H1 (cell line): ENCODE measurements around the gene KLHL2. TPM values are rescaled to one million over a fixed set of nuclear protein-coding genes. Genes with fewer than 3 reads are reported as not detected.

Experiments used
- CTCF ChIA-PET: fragments of 300-600 bp; sonication (Branson Sonifier 250); formaldehyde crosslinking; loops from one replicate; lab custom pipeline; 2021; ENCODE audit not compliant: partially characterized antibody; lab: Charles Lee
- POLR2A ChIA-PET: fragments of 300-600 bp; sonication (Branson Sonifier 250); formaldehyde crosslinking; loops from one replicate; lab custom pipeline; 2021; ENCODE audit warnings: inconsistent platforms; ENCODE audit not compliant: partially characterized antibody; lab: Charles Lee
- DNase-seq, 2 experiments: peaks; one replicate each; pipeline versions ENCODE4 v3.0.0 to v3.0.0-alpha.2; 2010 to 2022; ENCODE audit warnings: low spot score in 2 of 2, low read depth in 1 of 2, mixed read lengths in 1 of 2
- FAIRE-seq: peaks from 2 replicates; lab custom pipeline; 2011; peaks lifted over from hg19 to GRCh38; lab: Jason Lieb, UNC
- H2AFZ ChIP-seq: 2 replicates; pipeline ENCODE4 v1.8.1; 2012; ENCODE audit warnings: low read length, inconsistent platforms
- H2AK5ac ChIP-seq: 2 replicates; pipeline ENCODE4 v1.6.1; 2013; ENCODE audit warnings: low read depth, low read length
- H2BK120ac ChIP-seq: replicated peaks from 2 replicates; pipeline ENCODE3; 2013; ENCODE audit warnings: low read depth, low read length, inconsistent platforms
- H2BK12ac ChIP-seq: 2 replicates; pipeline ENCODE4 v1.6.1; 2013; ENCODE audit warnings: low read depth, low read length
- H2BK15ac ChIP-seq: 2 replicates; pipeline ENCODE4 v1.6.1; 2013; ENCODE audit warnings: low read length
- H2BK20ac ChIP-seq: 2 replicates; pipeline ENCODE4 v1.6.1; 2013; ENCODE audit warnings: low read length
- H2BK5ac ChIP-seq: 2 replicates; pipeline ENCODE4 v1.6.1; 2013; ENCODE audit warnings: low read depth, low read length
- H3K14ac ChIP-seq: 2 replicates; pipeline ENCODE4 v1.6.1; 2013; ENCODE audit warnings: inconsistent platforms; ENCODE audit not compliant: insufficient read length
- H3K18ac ChIP-seq: 2 replicates; pipeline ENCODE4 v1.6.1; 2013; ENCODE audit warnings: low read length; ENCODE audit errors: extremely low read depth
- H3K23ac ChIP-seq: 2 replicates; pipeline ENCODE4 v1.6.1; 2013; ENCODE audit warnings: inconsistent platforms; ENCODE audit not compliant: insufficient read length
- H3K23me2 ChIP-seq: 2 replicates; pipeline ENCODE4 v1.6.1; 2013; ENCODE audit warnings: low read depth, low read length
- H3K27ac ChIP-seq: 2 replicates; pipeline ENCODE4 v1.6.1; 2011; ENCODE audit warnings: low read depth, low read length, inconsistent platforms
- H3K27me3 ChIP-seq, 4 experiments: replicated peaks in 1 of 4; 1 replicate in 1 of 4; 2 replicates in 3 of 4; pipeline versions ENCODE4 v1.6.1 to v1.8.1; 2011 to 2013; ENCODE audit warnings: low read length in 3 of 4, mild to moderate bottlenecking in 3 of 4, inconsistent platforms in 2 of 4, mixed read lengths in 2 of 4, moderate library complexity in 1 of 4; ENCODE audit not compliant: control insufficient read depth in 3 of 4, insufficient read depth in 3 of 4; ENCODE audit errors: extremely low read depth in 1 of 4
- H3K36me3 ChIP-seq, 4 experiments: 2 replicates each; pipeline versions ENCODE4 v1.6.1 to v1.8.1; 2011 to 2013; ENCODE audit warnings: mild to moderate bottlenecking in 4 of 4, low read length in 3 of 4, moderate library complexity in 2 of 4, control low read depth in 1 of 4, inconsistent platforms in 1 of 4; ENCODE audit not compliant: insufficient read depth in 4 of 4, control insufficient read depth in 2 of 4
- H3K4ac ChIP-seq: replicated peaks from 2 replicates; pipeline ENCODE3; 2013; ENCODE audit warnings: low read length, low read depth, mixed read lengths, inconsistent platforms; ENCODE audit not compliant: insufficient read length
- H3K4me1 ChIP-seq, 4 experiments: replicated peaks in 1 of 4; 1 replicate in 1 of 4; 2 replicates in 3 of 4; pipeline versions ENCODE4 v1.6.1 to v1.8.1; 2011 to 2013; ENCODE audit warnings: low read length in 3 of 4, inconsistent platforms in 2 of 4, mixed read lengths in 1 of 4; ENCODE audit not compliant: insufficient read depth in 4 of 4, control insufficient read depth in 3 of 4
- H3K4me2 ChIP-seq, 2 experiments: 2 replicates each; pipeline versions ENCODE4 v1.6.1 to v1.8.1; 2011 to 2013; ENCODE audit warnings: low read depth in 2 of 2, low read length in 2 of 2, control low read depth in 1 of 2, inconsistent platforms in 1 of 2, mild to moderate bottlenecking in 1 of 2; ENCODE audit not compliant: insufficient read depth in 1 of 2
- H3K4me3 ChIP-seq, 4 experiments: fragments of 200-600, 300-600 bp in 1 of 4; sonication (generic), shearing (Covaris generic), sonication (Bioruptor Twin) in 1 of 4; 2 replicates each; pipeline versions ENCODE4 v1.5.1 to v1.8.1; 2011 to 2016; ENCODE audit warnings: low read length in 4 of 4, low read depth in 3 of 4, control low read depth in 2 of 4, inconsistent platforms in 2 of 4, mild to moderate bottlenecking in 2 of 4, mixed read lengths in 1 of 4, moderate library complexity in 1 of 4; ENCODE audit not compliant: insufficient read depth in 2 of 4; ENCODE audit errors: extremely low read depth in 1 of 4
- H3K56ac ChIP-seq: replicated peaks from 2 replicates; pipeline ENCODE3; 2013; ENCODE audit warnings: low read depth, mild to moderate bottlenecking, mixed read lengths, low read length, inconsistent platforms; ENCODE audit not compliant: insufficient read length
- H3K79me1 ChIP-seq: 2 replicates; pipeline ENCODE4 v1.6.1; 2013; ENCODE audit warnings: low read depth, low read length, control low read depth
- H3K79me2 ChIP-seq, 2 experiments: 2 replicates each; pipeline versions ENCODE4 v1.6.1 to v1.8.1; 2012 to 2013; ENCODE audit warnings: low read length in 2 of 2, mild to moderate bottlenecking in 2 of 2, inconsistent platforms in 1 of 2; ENCODE audit not compliant: insufficient read depth in 2 of 2, control insufficient read depth in 1 of 2
- H3K9ac ChIP-seq, 4 experiments: replicated peaks in 1 of 4; 1 replicate in 1 of 4; 2 replicates in 3 of 4; pipeline versions ENCODE4 v1.6.1 to v1.8.1; 2011 to 2013; ENCODE audit warnings: low read depth in 3 of 4, low read length in 3 of 4, control low read depth in 2 of 4, mild to moderate bottlenecking in 2 of 4, moderate library complexity in 2 of 4, inconsistent platforms in 1 of 4; ENCODE audit errors: extremely low read depth in 1 of 4
- H3K9me3 ChIP-seq, 2 experiments: 2 replicates each; pipeline versions ENCODE4 v1.6.1 to v1.8.1; 2012 to 2013; ENCODE audit warnings: mild to moderate bottlenecking in 2 of 2, moderate library complexity in 2 of 2, control low read depth in 1 of 2, inconsistent platforms in 1 of 2, low read depth in 1 of 2, low read length in 1 of 2, mixed read lengths in 1 of 2; ENCODE audit not compliant: insufficient read depth in 2 of 2
- H4K20me1 ChIP-seq, 2 experiments: replicated peaks in 1 of 2; 2 replicates each; pipeline versions ENCODE3 to v1.8.1; 2011 to 2013; ENCODE audit warnings: inconsistent platforms in 2 of 2, low read length in 2 of 2, mild to moderate bottlenecking in 1 of 2; ENCODE audit not compliant: insufficient read depth in 2 of 2, control insufficient read depth in 1 of 2
- H4K5ac ChIP-seq: 2 replicates; pipeline ENCODE4 v1.6.1; 2013; ENCODE audit warnings: low read length, low read depth, mixed read lengths, inconsistent platforms; ENCODE audit not compliant: insufficient read length
- H4K8ac ChIP-seq: 2 replicates; pipeline ENCODE4 v1.8.0; 2013; ENCODE audit warnings: mild to moderate bottlenecking, moderate library complexity, low read length, inconsistent platforms; ENCODE audit not compliant: insufficient read depth; ENCODE audit errors: extremely low read depth
- H4K91ac ChIP-seq: replicated peaks from 2 replicates; pipeline ENCODE3; 2013; ENCODE audit warnings: low read length, mixed read lengths, inconsistent platforms; ENCODE audit not compliant: insufficient read length
- BCL11A ChIP-seq, 2 experiments: IDR thresholded peaks; one replicate each; pipeline ENCODE4 v1.6.1; 2011; ENCODE audit warnings: low read depth in 2 of 2, low read length in 2 of 2, mild to moderate bottlenecking in 2 of 2
- CBX5 ChIP-seq: fragments of 300-800, 300-1000 bp; sonication (generic); IDR thresholded peaks from 2 replicates; pipeline ENCODE4 v1.7.1; 2016; ENCODE audit warnings: antibody characterized with exemption, low read length, low read depth
- CEBPB ChIP-seq: IDR thresholded peaks from 2 replicates; pipeline ENCODE4 v1.6.1; 2012; ENCODE audit warnings: low read depth, low read length
- CTCF ChIP-seq, 3 experiments: IDR thresholded peaks; 1 replicate in 2 of 3; 2 replicates in 1 of 3; pipeline versions ENCODE4 v1.5.1 to v1.6.1; 2011; ENCODE audit warnings: low read length in 3 of 3, mild to moderate bottlenecking in 3 of 3, inconsistent platforms in 2 of 3, low read depth in 1 of 3, moderate library complexity in 1 of 3; ENCODE audit not compliant: insufficient read depth in 1 of 3; ENCODE audit errors: control extremely low read depth in 1 of 3
- E2F6 ChIP-seq: IDR thresholded peaks from 2 replicates; pipeline ENCODE4 v1.6.1; 2012; ENCODE audit warnings: inconsistent platforms
- EP300 ChIP-seq, 2 experiments: IDR thresholded peaks; 1 replicate in 1 of 2; 2 replicates in 1 of 2; pipeline ENCODE4 v1.6.1; 2011 to 2012; ENCODE audit warnings: low read depth in 2 of 2, low read length in 2 of 2, mild to moderate bottlenecking in 2 of 2, borderline replicate concordance in 1 of 2, inconsistent platforms in 1 of 2, moderate library complexity in 1 of 2
- GTF2F1 ChIP-seq: IDR thresholded peaks from 2 replicates; pipeline ENCODE4 v1.6.1; 2012; ENCODE audit warnings: low read depth, low read length, improper control_type of control experiment, borderline replicate concordance
- KDM4A ChIP-seq: IDR thresholded peaks from one replicate; pipeline ENCODE4 v1.7.1; 2012; ENCODE audit warnings: low read depth, mild to moderate bottlenecking, moderate library complexity, low read length, inconsistent platforms; ENCODE audit not compliant: severe bottlenecking
- POLR2A ChIP-seq, 2 experiments: IDR thresholded peaks; 1 replicate in 1 of 2; 2 replicates in 1 of 2; pipeline ENCODE4 v1.6.1; 2011; ENCODE audit warnings: low read depth in 2 of 2, low read length in 2 of 2, mild to moderate bottlenecking in 2 of 2; ENCODE audit errors: control extremely low read depth in 1 of 2
- SAP30 ChIP-seq: fragments of 300-600 bp; sonication (generic); IDR thresholded peaks from 2 replicates; pipeline ENCODE4 v1.7.1; 2012; ENCODE audit warnings: low read length, moderate library complexity, mild to moderate bottlenecking, inconsistent platforms; ENCODE audit not compliant: insufficient read depth, insufficient replicate concordance
- SIRT6 ChIP-seq: IDR thresholded peaks from one replicate; pipeline ENCODE4 v1.7.1; 2012; ENCODE audit warnings: low read length, inconsistent platforms
- SIX5 ChIP-seq: IDR thresholded peaks from 2 replicates; pipeline ENCODE4 v1.6.1; 2011; ENCODE audit warnings: mild to moderate bottlenecking, low read depth, low read length
- YY1 ChIP-seq: IDR thresholded peaks from 2 replicates; pipeline ENCODE4 v1.6.1; 2011; ENCODE audit warnings: low read depth, mild to moderate bottlenecking, low read length
- polyA plus RNA-seq, 7 experiments: library from polyadenylated mRNA; depleted of rRNA in 3 of 7; stranded (reverse) in 5 of 7; unstranded in 2 of 7; fragments of >200 nt in 5 of 7; fragments of 200-250 nt in 2 of 7; gene quantifications; 1 replicate in 5 of 7; 2 replicates in 1 of 7; 4 replicates in 1 of 7; pipeline versions ENCODE4 v1.2.1 to v1.2.3, GENCODE V29; 2011 to 2013; ENCODE audit warnings: missing spikeins in 2 of 7, mixed read lengths in 2 of 7
- total RNA-seq: library from RNA; stranded (reverse); fragmentation: NEBNext Ultra II Directional; extraction: Animal tissue kit (Norgen Biotek cat#: 25700); gene quantifications from 2 replicates; pipeline ENCODE4 v1.2.1, GENCODE V29; 2021

The KLHL2 gene
- total and polyA plus RNA-seq, 2 of the 8 experiments (the other 6 are each of a cell fraction or from before 2014, with no cell fraction given), result 5.2 to 12.0 TPM

GRCh38 chr4:165158762-165159161, 48.6 kb upstream of the KLHL2 start:
- no peak overlapping the region for H2BK20ac ChIP-seq
- no peak overlapping the region for H4K8ac ChIP-seq
- H3K27ac ChIP-seq, result no peak overlapping the region
- H3K9me3 ChIP-seq, result no peaks in the 10 kb centered on the region
- H3K9ac ChIP-seq, result no peak overlapping the region
- no peaks in the 10 kb centered on the region for H3K79me2 ChIP-seq
- ChIA-PET POLR2A (no interaction called here), CTCF (no interaction called here)
- FAIRE-seq (no peak), DNase-seq (no peak)
- H3K4me2 ChIP-seq, result no peak overlapping the region
- H3K4ac ChIP-seq, result no peak overlapping the region
- H4K20me1 ChIP-seq, result no peaks in the 10 kb centered on the region
- H3K56ac ChIP-seq, result no peak overlapping the region
- H3K14ac ChIP-seq, result no peak overlapping the region
- no peak overlapping the region for H3K18ac ChIP-seq
- no peaks in the 10 kb centered on the region for H3K79me1 ChIP-seq
- no peaks in the 10 kb centered on the region for H3K4me1 ChIP-seq
- no peak overlapping the region for H4K5ac ChIP-seq
- no peak overlapping the region for H2BK120ac ChIP-seq
- no peaks in the 10 kb centered on the region; the same call in 1 of the 2 replicates for H3K23me2 ChIP-seq
- H4K91ac ChIP-seq, result no peak overlapping the region
- H2AK5ac ChIP-seq, result no peak overlapping the region
- H2AFZ ChIP-seq, result no peak overlapping the region
- H2BK5ac ChIP-seq, result no peak overlapping the region
- H3K23ac ChIP-seq, result no peak overlapping the region
- no peaks in the 10 kb centered on the region for H3K36me3 ChIP-seq
- no peak overlapping the region for H2BK15ac ChIP-seq
- no peaks in the 10 kb centered on the region for H3K27me3 ChIP-seq
- no peak overlapping the region for H2BK12ac ChIP-seq
- H3K4me3 ChIP-seq, result no peak overlapping the region
- TF ChIP-seq E2F6, result no peak
- no peak for TF ChIP-seq CEBPB
- no peak for TF ChIP-seq YY1
- TF ChIP-seq POLR2A (IDR thresholded peaks at IDR 0.05; ENCODE audit: control extremely low read depth in 1 of 2, low read depth in 2 of 2, low read length in 2 of 2), result no peak
- TF ChIP-seq SIRT6, result no peak
- no peak for TF ChIP-seq SIX5
- no peak for TF ChIP-seq SAP30
- TF ChIP-seq BCL11A (IDR thresholded peaks at IDR 0.05; ENCODE audit: low read depth in 2 of 2, low read length in 2 of 2), result no peak
- no peak for TF ChIP-seq CTCF (IDR thresholded peaks at IDR 0.05; ENCODE audit: control extremely low read depth in 1 of 3, insufficient read depth in 1 of 3, low read depth in 1 of 3, low read length in 3 of 3)
- no peak for TF ChIP-seq CBX5
- TF ChIP-seq GTF2F1, result no peak
- no peak for TF ChIP-seq EP300 (IDR thresholded peaks at IDR 0.05; ENCODE audit: borderline replicate concordance in 1 of 2, low read depth in 2 of 2, low read length in 2 of 2)
- TF ChIP-seq KDM4A, result no peak
